Stomach (tissue), 4 donors: ENCODE data around the gene PHLDA1.

ENCODE experiments used
- CTCF ChIP-seq, 7 experiments: fragments of 450-650 bp in 4 of 7; fragments of 200-600 bp in 3 of 7; sonication (generic) in 3 of 7; IDR thresholded peaks; one replicate each; pipeline ENCODE4 v1.5.1; 2016 to 2019; ENCODE audit warnings: antibody characterized with exemption in 7 of 7, control low read depth in 2 of 7, mild to moderate bottlenecking in 1 of 7
- EP300 ChIP-seq: sonication (generic); formaldehyde crosslinking; IDR thresholded peaks from one replicate; pipeline ENCODE4 v1.6.1; 2017; ENCODE audit warnings: antibody characterized with exemption
- POLR2A ChIP-seq, 4 donors: fragments of 450-650 bp; IDR thresholded peaks; one replicate each; pipeline ENCODE4 v1.6.1; 2016; ENCODE audit warnings: antibody characterized with exemption in 4 of 4, control low read depth in 2 of 4, mild to moderate bottlenecking in 1 of 4, moderate library complexity in 1 of 4
- POLR2AphosphoS5 ChIP-seq, 3 donors: sonication (generic); formaldehyde crosslinking; IDR thresholded peaks; one replicate each; pipeline ENCODE4 v1.6.1; 2016; ENCODE audit warnings: antibody characterized with exemption in 3 of 3

GRCh38 chr12:76041406-76041805 is 9.8 kb upstream of the PHLDA1 start:
- TF ChIP-seq CTCF (IDR thresholded peaks at IDR 0.05), result no peak
- no peak for TF ChIP-seq POLR2A (IDR thresholded peaks at IDR 0.05)
- no peak for TF ChIP-seq EP300
- no peak for TF ChIP-seq POLR2AphosphoS5 (IDR thresholded peaks at IDR 0.05)
